Activated CD8-positive, alpha-beta memory T cell treated with anti-CD3 and anti-CD28 coated beads, Interleukin-2, amount 50 U/mL, for 1 hour (primary cell): ENCODE results near the gene KIF3A.

Experiments
- DNase-seq: peaks from one replicate; pipeline ENCODE4 v3.0.0-alpha.2; 2020; ENCODE audit errors: extremely low read depth

Gene KIF3A

GRCh38 chr5:132770476-132771159 lies 33.3 kb upstream of the KIF3A start:
- DNase-seq, result no peak

- no peak for DNase-seq
Observed at GRCh38 chr5:132768485-132768868, 31.1 kb upstream of the KIF3A start.

DNA sequence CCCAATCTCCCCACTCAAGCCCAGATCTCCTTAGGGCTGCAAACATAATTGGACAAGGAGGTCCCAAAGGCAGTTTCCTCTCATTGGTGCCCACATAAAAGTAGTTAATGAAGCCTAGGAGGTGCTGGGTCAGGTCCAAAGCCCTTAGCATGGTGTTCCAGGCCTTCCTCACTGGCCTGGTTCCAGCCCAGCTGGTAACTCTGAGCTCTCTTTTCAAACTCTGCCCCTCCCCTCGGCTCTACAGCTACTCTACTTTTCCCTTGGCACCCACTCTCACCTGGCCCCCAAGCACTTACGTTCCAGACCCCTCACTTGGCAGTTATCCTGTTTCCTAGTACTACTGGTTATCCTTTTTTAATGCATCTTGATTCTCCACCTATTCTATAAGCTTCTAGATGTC lies 29.8 kb upstream of the KIF3A start:
- DNase-seq, result no peak

DNA sequence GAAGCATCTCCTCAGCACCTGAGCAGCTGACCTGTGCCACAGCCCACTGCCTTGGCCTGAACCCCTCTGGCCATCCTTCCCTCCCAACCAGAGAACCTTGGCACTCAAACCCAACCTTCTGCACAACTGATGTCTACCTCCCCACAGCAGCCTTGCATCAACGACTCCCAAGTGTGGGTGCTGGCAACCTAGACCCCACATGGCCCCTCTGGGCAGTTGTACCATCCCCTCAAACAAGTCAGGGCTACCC lies 29.4 kb upstream of the KIF3A start:
- no peak for DNase-seq

DNA sequence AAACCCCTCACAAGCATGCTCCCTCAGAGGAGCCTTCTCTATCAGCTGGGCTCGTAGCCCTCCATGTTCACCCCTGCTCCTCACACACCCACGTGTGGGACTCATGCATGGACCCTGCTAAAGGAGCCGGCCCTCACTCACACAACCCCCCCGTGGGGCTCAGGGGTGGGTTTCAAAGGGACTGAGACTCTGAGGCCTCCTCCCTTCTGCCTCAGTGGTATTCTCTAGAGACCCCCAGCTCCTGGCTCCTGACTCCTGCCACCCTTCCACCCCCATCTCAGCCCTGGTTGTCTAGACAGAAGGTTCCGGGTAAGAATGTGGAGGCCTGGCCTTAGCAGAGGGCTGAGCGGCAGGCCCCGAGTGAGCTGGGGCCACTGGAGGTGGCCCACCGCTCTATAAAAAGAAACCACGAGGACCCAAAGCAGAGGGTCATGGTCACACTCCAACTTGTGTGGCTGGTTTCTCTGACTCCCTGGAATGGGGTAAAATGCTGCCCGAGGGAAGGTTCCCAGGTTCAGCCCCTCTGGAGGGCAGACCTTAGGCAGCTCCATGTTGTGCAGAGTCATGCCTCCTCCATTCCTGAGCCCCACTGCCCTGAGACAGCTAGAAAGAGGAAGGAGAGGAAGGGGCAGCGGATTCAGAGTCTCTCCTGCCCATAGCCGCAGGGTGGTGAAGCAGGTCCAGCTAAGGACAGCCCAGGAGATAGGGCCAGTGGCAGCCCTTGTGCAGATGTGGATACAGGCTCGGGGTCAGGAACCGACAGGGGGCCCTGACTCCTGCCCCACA lies 28.9 kb upstream of the KIF3A start:
- DNase-seq, result no peak

- no peak for DNase-seq
Observed at GRCh38 chr5:132765311-132766019, 28.1 kb upstream of the KIF3A start.

GRCh38 chr5:132764671-132765238 lies 27.4 kb upstream of the KIF3A start:
- DNase-seq, result no peak

- no peak for DNase-seq
Observed at GRCh38 chr5:132764051-132764450, 26.7 kb upstream of the KIF3A start.

GRCh38 chr5:132763181-132764036 lies 26.1 kb upstream of the KIF3A start:
- no peak for DNase-seq

DNA sequence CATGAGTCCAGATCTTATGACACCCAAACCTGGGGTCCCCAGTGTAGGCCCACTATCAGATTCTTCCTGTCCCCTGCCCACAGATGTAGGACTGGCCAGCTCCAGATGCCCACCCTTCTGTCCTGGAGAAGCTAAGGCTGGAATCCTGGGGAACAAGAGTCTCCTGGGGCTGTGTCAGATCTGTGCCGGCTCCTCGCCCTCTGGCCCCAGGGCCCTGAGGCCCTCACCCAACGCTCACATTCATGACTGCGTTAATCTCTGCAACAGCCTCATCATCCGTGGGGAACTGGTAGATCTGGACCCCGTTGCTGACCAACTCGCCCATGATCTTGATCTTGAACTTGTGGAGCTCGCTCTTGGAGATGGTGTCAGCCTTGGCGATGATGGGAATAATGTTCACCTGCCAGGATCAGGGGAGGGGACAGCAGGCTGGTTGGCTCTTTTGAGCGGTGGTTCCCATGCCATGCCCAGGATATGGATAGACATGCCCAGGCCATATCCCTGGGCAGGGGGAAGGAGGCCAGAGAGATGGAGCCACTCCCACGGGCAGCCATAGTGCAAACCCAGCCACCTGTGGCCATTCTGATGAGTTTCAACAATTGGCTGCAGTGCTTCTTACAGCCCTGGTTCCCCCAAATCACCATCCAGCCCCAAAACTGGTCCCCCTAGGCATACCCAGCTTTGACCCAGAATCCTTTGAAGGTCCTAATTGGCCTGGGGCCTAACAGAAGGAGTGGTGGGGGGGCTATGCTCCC lies 25.1 kb upstream of the KIF3A start:
- DNase-seq, result no peak

- no peak for DNase-seq
Observed at GRCh38 chr5:132761321-132762240, 24.2 kb upstream of the KIF3A start.

- DNase-seq, result no peak
Observed at GRCh38 chr5:132760601-132761317, 23.4 kb upstream of the KIF3A start.

GRCh38 chr5:132760049-132760420 lies 22.7 kb upstream of the KIF3A start:
- DNase-seq, result no peak

DNA sequence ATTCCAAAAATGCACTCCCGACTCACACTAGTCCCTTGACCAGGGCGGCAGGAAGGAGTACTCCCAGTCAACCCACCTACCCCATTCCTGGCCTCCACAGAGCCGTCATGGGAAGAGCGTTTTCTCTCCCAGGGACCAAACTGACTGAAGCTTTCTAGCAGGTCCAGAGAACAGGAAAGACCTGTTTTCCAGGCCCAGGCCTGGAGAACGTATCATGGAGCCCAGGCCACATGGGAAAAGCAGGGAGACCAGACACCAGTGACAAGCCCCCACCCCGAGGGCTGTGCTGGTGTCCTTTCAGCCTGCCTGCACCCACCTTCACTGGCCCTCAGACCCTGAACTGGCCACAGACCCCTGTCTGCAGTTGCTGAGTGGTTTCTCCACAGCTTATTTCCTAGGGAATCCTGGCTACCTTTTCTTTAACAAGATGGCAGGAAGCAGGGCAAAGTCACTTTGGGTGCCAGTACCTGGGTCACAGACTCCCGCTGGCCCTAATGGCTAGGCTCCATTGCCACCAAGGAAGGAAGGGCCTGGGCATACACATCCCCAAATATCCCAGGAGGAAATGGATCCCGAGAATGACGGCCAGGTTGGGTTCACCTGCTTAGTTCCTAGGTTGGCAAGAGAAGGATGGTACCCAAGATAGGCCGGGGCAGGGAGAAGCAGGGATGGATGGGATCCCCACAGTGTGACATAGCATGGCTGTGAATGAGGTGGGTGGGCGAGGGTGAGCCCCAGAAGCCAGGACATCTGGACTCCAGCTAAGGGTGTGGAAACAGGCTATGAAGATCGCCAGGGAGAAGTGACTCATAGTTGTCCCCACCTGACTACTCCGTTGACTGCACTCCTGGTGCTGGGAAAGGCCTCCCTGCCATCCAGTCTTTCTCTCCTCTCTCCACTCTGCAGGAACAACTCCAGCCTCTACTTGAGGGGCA lies 22.0 kb upstream of the KIF3A start:
- DNase-seq, result no peak

DNA sequence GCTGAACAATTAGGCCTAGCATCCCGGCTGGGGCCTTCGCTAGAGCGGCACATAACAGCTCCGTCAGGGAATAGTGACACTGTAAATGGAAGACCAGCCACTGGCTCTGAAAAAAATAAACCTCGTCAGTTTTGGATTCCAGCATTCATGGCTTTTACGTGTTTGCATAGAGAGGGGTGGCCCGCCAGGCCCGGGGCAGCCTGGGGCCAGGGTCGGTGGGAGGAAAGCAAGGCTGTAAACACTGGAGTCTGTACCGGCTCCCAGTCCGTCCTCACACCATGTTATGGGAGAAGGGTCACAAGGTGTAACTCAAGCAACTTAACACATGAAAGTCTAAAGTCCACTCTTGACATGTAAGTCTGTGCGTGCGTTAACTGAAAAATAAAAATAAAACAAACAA lies 21.1 kb upstream of the KIF3A start:
- DNase-seq, result no peak

GRCh38 chr5:132756542-132756941 lies 19.2 kb upstream of the KIF3A start:
- no peak for DNase-seq

DNA sequence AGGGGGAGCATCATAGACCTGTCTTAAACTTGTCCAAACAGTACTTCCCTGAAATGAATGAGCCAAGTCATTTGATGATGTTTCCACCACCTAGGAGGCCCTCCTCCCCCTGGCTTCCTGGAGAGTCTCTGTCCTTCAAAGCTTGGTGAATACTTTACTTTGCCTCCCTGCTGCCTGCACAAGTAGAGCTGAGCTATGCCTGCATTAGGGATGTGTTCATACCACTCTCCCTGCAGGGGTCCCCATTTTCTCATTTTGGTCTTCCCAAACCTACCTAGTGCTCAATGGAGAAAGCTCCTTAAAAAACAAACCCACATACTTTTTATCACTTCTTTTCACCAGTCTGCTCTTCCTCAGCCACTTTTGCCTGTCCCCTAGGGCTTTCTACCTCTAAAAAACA lies 17.6 kb upstream of the KIF3A start:
- no peak for DNase-seq

DNA sequence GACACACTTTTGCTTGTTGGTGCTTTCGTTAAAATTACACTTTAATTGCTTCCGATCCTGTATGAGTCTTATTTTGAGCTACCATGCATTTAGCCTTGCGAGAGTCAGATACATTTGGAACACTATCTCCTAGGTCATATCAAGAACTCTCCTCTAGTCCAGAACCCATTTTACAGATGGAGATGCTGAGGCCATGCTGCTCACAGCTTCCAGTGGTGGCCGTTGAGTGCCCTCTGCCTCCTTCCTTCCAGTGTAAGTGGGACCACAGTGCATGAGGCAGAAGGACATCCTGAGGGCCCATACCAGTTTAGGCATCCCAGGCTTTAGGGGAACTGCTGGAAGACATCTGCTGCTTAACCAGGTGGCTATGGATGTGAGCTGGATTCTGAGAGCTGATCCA lies 16.8 kb upstream of the KIF3A start:
- no peak for DNase-seq
